ENCODE data around the gene MLEC. TPM values are rescaled to one million over a fixed set of nuclear protein-coding genes. Genes with fewer than 3 reads are reported as not detected.

The MLEC gene
- 10 to 100 TPM; 47.4 to 52.8 (median 49.6) TPM for total RNA-seq
- total RNA-seq (2013) = 47.1 TPM

DNA sequence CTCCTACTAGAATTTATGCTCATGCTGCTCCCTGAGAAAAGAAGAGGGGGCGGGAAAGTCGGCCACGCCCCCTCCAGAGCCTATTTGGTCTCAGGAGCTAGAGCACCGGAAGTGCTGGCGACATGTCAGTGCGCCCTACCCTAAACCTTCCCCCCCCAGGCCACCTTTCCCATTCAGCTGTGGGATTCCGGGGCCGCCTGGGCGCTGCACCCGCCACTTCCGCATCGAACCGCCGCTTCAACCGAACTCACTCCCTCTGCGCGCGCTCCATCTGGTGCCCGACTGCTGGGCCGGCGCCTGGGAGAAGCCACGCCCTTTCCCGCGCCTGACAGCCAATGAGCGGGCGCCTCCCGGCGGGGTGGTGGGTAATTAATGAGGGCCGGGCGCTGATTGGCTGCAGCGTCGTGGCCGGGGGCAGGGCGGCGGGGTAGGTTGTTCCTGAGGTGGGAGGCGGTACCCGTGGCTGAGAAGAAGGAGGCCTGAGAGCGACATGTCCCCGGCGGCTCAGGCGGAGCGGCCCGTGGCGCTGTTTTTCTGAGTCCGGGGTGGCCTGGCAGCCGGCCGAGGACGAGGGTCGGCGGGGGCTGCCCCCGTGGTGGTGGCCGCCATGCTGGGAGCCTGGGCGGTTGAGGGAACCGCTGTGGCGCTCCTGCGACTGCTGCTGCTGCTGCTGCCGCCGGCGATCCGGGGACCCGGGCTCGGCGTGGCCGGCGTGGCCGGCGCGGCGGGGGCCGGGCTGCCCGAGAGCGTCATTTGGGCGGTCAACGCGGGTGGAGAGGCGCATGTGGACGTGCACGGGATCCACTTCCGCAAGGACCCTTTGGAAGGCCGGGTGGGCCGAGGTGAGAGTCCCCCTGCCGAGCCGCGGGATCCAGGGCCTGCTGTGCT lies at the start of gene MLEC:
MLEC (plus strand) TSS at position 460 of the 888 bp plus-strand sequence; CDS start at position 608, 148 bp downstream.
- WGBS (ENCODE audit: insufficient coverage) = under 1% methylated on average over 84 of the region's 84 CpGs

DNA sequence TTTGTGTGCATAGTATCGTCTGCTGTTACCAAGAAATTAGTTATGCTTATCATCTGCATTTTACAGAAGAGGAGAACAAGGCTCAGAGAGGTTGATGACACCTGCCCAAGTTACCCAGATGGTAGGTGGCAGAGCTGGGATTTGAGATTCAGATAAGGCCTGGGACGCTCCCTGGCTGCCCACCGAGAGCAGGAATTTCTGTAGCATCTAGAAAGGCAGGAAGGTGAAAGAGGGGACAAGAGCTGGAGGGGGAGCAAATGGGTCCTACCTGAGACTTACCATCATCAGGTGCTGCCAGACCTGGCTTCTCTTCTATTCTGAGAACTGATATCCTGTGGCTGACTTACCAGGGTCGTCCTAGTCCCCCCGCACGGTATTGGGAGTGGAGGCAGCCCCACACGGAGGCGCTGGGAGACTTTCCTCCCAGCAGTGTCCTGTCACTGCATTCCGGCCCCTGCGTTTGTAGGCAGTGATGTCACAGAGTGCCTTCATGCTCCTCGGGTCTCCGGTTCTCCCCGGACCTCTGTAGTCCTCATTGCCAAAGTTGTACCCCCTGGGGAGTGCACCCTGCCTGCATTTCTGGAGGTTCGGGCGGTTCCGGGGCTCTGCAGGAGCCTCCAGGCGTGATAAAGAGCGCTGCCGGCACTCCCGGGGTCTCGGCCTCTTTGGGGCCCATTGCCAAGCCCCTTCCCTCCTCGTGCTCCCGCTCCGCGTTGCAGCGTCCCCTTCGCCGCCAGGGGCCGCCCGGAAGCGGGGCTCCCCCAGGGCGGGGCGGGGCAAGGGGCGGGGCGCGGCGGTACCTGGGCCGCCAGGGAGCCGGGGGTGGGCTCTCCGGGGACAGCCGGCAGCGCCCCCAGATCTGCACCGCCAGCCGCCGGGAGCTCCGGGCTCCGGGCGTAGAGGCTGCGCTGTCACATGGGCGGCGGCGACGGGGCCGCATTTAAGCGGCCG lies 46.9 kb upstream of the MLEC start, which contains the start of gene CABP1:
CABP1 (plus strand) TSS at position 856 of the 951 bp plus-strand sequence; CDS start at position 916, 60 bp downstream.
- Histone ChIP-seq H3K27me3 (ENCODE audit: control insufficient read depth, insufficient read depth, low read length) (peaks cover 24% of the 10 kb centered on the region), H3K36me3 (ENCODE audit: control insufficient read depth, insufficient read depth, low read length) (no peaks in the 10 kb centered on the region), H3K27ac (ENCODE audit: low read length) (no peak within 1 kb of the TSS), H3K4me1 (ENCODE audit: control insufficient read depth, insufficient read depth, low read length) (peaks cover 15% of the 10 kb centered on the region), H3K9me3 (ENCODE audit: control insufficient read depth, insufficient read depth, low read length) (no peaks in the 10 kb centered on the region), H3K4me3 (ENCODE audit: low read length) (no peak within 1 kb of the TSS)
- intact Hi-C loops (cut with micrococcal nuclease) = loop anchor here (10.0 kb wide), 1 partner anchor 315 kb away; the partner anchor contains the start of gene PLA2G1B
- DNase-seq = peak; percentile 18 to 77
- H3K4me1 Mint-ChIP-seq = peaks cover 5 to 6% of the 10 kb centered on the region in 2 donors
- TF ChIP-seq, protein P1, sequence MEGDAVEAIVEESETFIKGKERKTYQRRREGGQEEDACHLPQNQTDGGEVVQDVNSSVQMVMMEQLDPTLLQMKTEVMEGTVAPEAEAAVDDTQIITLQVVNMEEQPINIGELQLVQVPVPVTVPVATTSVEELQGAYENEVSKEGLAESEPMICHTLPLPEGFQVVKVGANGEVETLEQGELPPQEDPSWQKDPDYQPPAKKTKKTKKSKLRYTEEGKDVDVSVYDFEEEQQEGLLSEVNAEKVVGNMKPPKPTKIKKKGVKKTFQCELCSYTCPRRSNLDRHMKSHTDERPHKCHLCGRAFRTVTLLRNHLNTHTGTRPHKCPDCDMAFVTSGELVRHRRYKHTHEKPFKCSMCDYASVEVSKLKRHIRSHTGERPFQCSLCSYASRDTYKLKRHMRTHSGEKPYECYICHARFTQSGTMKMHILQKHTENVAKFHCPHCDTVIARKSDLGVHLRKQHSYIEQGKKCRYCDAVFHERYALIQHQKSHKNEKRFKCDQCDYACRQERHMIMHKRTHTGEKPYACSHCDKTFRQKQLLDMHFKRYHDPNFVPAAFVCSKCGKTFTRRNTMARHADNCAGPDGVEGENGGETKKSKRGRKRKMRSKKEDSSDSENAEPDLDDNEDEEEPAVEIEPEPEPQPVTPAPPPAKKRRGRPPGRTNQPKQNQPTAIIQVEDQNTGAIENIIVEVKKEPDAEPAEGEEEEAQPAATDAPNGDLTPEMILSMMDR (IDR thresholded peaks at IDR 0.05) = no peak
- peak within 1 kb of the TSS; percentile 79 for H3K4me3 Mint-ChIP-seq
- ATAC-seq = peak; percentile 64 to 73 (median 66)
- no peaks in the 10 kb centered on the region for H3K9me3 Mint-ChIP-seq
- peaks cover 37 to 45% of the 10 kb centered on the region in 2 donors for H3K27me3 Mint-ChIP-seq (ENCODE audit: low read depth in 2 of 2)
- WGBS (ENCODE audit: insufficient coverage) = 9% methylated on average over 56 of the region's 56 CpGs
- no peak within 1 kb of the TSS for H3K27ac Mint-ChIP-seq
- H3K36me3 Mint-ChIP-seq = no peaks in the 10 kb centered on the region

More for the DNA sequence above, at the start of gene MLEC:
- Histone ChIP-seq H3K36me3 (ENCODE audit: control insufficient read depth, insufficient read depth, low read length) (no peaks in the 10 kb centered on the region), H3K9me3 (ENCODE audit: control insufficient read depth, insufficient read depth, low read length) (no peaks in the 10 kb centered on the region), H3K4me3 (ENCODE audit: low read length) (peak within 1 kb of the TSS; percentile 58), H3K4me1 (ENCODE audit: control insufficient read depth, insufficient read depth, low read length) (peaks cover 40% of the 10 kb centered on the region), H3K27ac (ENCODE audit: low read length) (peak within 1 kb of the TSS; percentile 80), H3K27me3 (ENCODE audit: control insufficient read depth, insufficient read depth, low read length) (no peaks in the 10 kb centered on the region)
- TF ChIP-seq, protein P1 (IDR thresholded peaks at IDR 0.05) = no peak
- DNase-seq (peak; percentile 99), ATAC-seq (peak; percentile 82 to 92 (median 83))
- H3K4me1 Mint-ChIP-seq = peaks cover 34 to 42% of the 10 kb centered on the region in 2 donors
- H3K27me3 Mint-ChIP-seq (ENCODE audit: low read depth in 2 of 2) = no peaks in the 10 kb centered on the region
- H3K36me3 Mint-ChIP-seq = no peaks in the 10 kb centered on the region
- no peaks in the 10 kb centered on the region for H3K9me3 Mint-ChIP-seq
- H3K27ac Mint-ChIP-seq = peak within 1 kb of the TSS; percentile 90
- peak within 1 kb of the TSS; percentile 93 for H3K4me3 Mint-ChIP-seq
- intact Hi-C loops (cut with micrococcal nuclease) = loop anchor here (1.0 to 5.0 kb wide), 3 partner anchors 28 to 1540 kb away; partner anchors contain the start of genes ACADS and DIABLO

DNA sequence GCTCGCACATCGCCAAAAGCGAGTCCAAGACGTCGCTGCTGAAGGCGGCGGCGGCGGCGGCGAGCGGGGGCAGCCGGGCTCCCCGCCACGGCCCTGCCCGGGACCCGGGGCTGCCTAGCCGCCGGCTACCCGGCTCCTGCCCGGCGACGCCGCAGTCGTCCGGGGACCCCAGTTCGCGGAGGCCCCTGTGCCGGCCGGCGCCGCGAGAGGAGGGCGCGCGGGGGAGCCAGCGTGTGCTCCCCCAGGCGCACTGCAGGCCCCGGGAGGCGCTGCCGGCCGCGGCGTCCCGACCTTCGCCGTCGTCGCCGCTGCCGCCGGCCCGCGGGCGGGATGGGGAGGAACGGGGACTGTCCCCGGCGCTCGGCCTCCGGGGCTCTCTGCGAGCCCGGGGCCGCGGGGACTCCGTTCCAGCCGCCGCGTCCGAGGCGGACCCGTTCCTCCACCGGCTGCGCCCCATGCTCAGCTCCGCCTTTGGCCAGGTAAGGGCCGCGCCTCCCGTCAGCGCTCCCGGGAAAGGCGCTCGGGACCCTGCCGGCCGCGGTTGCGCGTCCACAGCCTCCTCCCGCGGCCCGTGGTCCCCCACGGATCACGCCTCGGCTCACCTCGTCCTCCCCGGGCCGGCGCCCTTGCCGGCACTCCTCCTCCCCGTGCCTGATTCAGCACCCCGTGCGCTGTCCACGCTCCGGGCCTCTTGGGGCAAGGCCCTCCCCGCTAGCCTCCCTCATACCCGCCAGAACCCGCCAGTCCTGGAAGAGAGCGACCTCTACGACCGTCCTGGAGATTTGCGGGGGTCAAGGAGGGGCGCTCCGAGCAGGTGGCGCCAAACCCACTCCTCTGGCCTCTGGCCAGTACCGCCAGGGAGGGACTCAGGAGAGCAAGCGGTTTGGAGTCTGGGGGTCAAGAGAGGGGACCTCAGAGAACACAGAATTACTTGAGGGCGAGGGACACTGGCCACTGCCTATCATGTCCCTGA lies 45.8 kb upstream of the MLEC start:
- Mint-ChIP-seq H3K27me3 (ENCODE audit: low read depth in 2 of 2) (peaks cover 42 to 45% of the 10 kb centered on the region in 2 donors), H3K4me3 (peak overlapping the region; percentile 79), H3K4me1 (peaks cover 5 to 6% of the 10 kb centered on the region in 2 donors), H3K36me3 (no peaks in the 10 kb centered on the region), H3K27ac (no peak overlapping the region), H3K9me3 (no peaks in the 10 kb centered on the region)
- Histone ChIP-seq H3K36me3 (ENCODE audit: control insufficient read depth, insufficient read depth, low read length) (no peaks in the 10 kb centered on the region), H3K9me3 (ENCODE audit: control insufficient read depth, insufficient read depth, low read length) (no peaks in the 10 kb centered on the region), H3K27ac (ENCODE audit: low read length) (no peak overlapping the region), H3K4me1 (ENCODE audit: control insufficient read depth, insufficient read depth, low read length) (peaks cover 15% of the 10 kb centered on the region), H3K27me3 (ENCODE audit: control insufficient read depth, insufficient read depth, low read length) (peaks cover 24% of the 10 kb centered on the region), H3K4me3 (ENCODE audit: low read length) (no peak overlapping the region)
- WGBS (ENCODE audit: insufficient coverage) = 1% methylated on average over 115 of the region's 115 CpGs
- TF ChIP-seq, protein P1 (IDR thresholded peaks at IDR 0.05) = no peak
- intact Hi-C loops (cut with micrococcal nuclease) = loop anchor here (10.0 kb wide), 1 partner anchor 316 kb away; the partner anchor contains the start of gene PLA2G1B
- DNase-seq = peak; percentile 36 to 71
- peak; percentile 77 to 90 (median 83) for ATAC-seq

All from natural killer cell (primary cell).